Hematopoietic multipotent progenitor cell treated with erythropoietin and hydrocortisone succinate and interleukin-3 and kit ligand, for 15 days (in vitro differentiated cells): ENCODE measurements around the gene SCARF1.
"Not testable (repeated sequence)": the region's sequence is repeated elsewhere in the genome, so short reads cannot be mapped to it uniquely, and the experiment has no call there.

Experiments
- DNase-seq: peaks from one replicate; pipeline ENCODE4 v3.0.0-alpha.2; 2015; ENCODE audit warnings: low spot score

Gene SCARF1

DNA sequence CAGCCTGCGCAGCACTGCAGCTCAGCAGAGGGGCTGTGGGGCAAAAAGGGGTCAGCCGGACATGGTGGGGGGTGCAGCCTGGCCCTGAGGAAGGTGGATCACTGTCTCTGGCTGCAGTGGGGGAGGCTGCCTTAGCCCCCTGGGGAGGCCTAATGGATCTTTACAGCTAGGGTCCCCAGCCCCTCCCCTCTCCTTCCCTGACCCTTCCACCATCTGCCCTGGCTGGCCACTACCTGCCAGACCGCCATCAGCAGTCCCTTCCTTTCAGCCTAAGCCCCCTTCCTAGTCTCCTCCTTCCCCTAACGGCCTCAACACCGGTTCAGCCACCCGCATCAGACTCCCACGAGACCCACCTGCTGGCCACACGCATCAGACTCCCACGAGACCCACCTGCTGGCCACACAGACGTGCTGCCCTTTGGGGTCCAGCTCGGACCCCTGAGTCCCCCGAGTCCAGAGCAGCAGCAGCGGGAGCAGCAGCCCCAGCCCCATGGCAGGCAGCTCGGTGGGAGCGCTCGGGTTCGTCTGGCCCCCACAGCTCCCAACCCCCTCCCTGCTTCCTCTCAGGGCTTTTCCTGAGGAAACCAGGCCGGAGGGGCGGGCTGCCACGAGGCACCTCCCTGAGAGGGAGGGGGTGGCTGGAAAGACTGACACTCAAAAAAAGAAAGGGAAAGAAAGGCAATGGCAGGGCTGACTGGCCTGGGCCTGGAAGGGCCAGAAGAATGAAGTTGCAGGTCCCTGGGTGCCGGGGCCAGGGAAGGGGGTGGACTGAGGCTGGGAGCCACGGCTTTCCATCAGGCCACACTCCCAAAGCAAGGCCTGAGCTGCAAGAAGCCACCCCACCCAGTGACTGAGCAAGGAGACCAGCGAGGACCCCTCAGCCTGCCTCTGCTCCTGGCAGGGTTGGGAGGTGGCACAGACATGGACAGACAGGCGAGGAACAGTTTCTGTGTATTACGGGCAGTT lies at the start of gene SCARF1:
Gene SCARF1, minus strand, starts transcription at position 526 of the 965 bp plus-strand sequence. Its CDS starts 35 bp downstream, at position 491.
- DNase-seq = no peak

DNA sequence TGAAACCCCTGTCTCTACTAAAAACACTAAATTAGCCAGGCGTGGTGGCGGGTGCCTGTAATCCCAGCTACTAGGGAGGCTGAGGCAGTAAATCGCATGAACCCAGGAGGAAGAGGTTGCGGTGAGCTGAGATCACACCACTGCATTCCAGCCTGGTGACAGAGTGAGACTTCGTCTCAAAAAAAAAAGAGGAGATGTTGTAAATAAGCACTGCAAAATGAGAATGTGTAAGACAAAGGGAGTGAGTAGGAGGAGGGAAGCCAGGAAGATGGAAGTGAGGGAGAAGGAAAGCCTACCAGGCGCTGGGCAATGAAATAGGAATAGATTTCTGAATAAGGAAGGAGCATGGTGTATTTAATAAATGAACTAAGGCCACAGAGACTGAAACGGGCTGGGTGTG lies 47.8 kb upstream of the SCARF1 start:
- no peak for DNase-seq

GRCh38 chr17:1690544-1691221 lies 45.2 kb upstream of the SCARF1 start:
- DNase-seq = no peak

DNA sequence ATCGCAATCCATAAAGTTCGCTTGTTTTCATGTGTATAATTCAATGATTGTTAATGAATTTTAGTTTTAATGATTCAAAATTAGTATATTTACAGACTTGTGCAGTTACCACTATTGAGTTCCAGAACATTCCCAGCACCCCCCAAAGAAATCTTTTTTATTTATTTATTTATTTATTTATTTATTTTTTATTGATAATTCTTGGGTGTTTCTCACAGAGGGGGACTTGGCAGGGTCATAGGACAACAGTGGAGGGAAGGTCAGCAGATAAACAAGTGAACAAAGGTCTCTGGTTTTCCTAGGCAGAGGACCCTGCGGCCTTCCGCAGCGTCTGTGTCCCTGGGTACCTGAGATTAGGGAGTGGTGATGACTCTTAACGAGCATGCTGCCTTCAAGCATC lies 42.9 kb upstream of the SCARF1 start:
- DNase-seq = not testable (repeated sequence)

- DNase-seq = no peak
Observed at GRCh38 chr17:1686086-1686485, 40.6 kb upstream of the SCARF1 start.

GRCh38 chr17:1684378-1685189 lies 39.1 kb upstream of the SCARF1 start, which contains the start of gene PRPF8:
Gene PRPF8 (minus strand): TSS chr17:1684867. CDS start chr17:1684571, 296 bp downstream.
- peak; percentile 99 for DNase-seq

DNA sequence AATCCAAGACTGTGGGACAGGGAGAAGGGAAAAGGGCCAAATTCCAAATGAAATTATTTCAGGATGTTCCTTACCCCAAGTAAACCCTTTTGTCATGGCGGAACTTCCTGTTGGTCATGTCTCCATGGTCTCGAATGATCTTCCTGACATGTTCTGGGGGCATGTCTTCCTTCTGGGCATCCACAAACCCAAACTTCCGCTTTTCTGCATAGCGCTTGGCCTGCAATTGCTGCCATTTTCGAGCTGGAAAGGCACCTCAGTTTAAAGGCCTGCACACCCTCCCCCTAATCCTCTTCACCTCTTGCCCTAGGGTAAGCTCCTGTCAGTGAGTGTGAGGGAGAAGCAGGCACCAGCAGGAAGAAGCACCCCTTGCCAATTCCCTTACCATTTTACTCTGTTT lies 37.9 kb upstream of the SCARF1 start:
- no peak for DNase-seq

DNA sequence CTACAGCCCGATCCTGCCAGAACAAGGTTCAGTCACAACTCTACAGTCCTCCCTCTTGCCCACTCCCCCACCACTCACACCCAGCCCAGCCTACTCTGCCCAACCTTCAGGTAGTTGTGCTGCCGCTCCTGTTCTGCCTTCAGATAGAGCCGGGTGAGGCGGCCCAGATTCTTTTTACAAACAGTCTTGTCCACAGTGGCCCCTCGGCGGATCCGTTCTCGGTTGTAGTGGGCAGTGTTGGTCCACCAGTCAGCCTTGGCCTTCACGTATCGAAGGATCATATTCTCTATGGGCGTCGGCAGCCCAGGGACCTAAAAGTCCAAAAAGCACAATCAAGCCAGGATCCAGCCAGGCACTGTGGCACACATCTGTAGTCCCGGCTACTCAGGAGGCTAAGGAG lies 30.9 kb upstream of the SCARF1 start:
- DNase-seq = no peak

- DNase-seq = no peak
Observed at GRCh38 chr17:1673041-1673785, 27.7 kb upstream of the SCARF1 start.

DNA sequence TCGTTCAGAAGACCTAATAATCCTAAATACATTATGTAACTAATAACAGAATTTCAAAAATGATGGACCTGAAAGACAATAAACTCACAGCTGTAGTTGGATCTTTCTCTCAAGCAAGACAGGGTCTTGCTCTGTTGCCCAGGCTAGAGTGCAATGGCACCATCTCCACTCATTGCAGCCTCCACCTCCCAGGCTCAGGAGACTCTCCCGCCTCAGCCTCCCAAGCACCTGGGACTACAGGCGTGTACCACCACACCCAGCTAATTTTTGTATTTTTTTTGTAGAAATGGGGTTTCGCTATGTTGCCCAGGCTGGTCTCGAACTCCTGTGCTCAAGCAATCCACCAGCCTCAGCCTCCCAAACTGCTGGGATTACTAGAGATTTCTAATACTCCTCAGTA lies 18.4 kb upstream of the SCARF1 start:
- DNase-seq = not testable (repeated sequence)

DNA sequence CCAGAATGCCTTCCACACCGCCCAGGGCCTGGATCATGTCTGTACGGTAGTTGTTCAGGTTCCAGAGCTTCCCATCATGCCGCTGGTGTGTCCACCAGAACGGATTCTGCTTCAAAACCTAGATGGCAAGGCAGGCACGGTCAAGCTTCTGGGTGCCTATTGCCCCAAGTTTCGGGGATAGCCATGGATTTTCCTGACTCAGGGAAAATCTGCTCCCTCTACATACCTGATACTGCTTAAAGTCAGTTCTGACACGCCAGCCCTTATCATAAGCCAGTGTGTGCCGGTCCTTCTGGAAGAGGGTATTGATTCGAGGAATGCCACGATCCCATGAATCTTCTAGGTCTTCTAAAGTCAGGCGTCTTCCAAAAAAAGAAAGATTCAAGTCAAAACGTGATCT lies 15.5 kb upstream of the SCARF1 start:
- DNase-seq = no peak

GRCh38 chr17:1658100-1658499 lies 12.6 kb upstream of the SCARF1 start:
- DNase-seq = no peak

- no peak for DNase-seq
Observed at GRCh38 chr17:1653735-1654134, 8.2 kb upstream of the SCARF1 start.

DNA sequence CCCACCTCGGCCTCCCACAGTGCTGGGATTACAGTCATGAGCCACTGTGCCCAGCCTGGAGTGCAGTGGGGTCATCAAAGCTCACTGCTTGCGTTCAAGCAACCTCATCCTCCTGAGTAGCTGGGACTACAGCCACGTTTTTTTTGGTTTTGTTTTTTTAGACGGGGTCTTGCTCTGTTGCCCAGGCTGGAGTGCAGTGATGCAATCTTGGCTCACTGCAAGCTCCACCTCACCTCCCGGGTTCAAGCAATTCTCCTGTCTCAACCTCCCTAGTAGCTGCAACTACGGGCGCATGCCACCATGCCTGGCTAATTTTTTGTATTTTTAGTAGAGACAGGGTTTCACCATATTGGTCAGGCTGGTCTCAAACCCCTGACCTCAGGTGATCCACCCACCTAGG lies 7.3 kb upstream of the SCARF1 start:
- DNase-seq = not testable (repeated sequence)

GRCh38 chr17:1651559-1651844 lies 6.0 kb upstream of the SCARF1 start:
- DNase-seq = no peak

DNA sequence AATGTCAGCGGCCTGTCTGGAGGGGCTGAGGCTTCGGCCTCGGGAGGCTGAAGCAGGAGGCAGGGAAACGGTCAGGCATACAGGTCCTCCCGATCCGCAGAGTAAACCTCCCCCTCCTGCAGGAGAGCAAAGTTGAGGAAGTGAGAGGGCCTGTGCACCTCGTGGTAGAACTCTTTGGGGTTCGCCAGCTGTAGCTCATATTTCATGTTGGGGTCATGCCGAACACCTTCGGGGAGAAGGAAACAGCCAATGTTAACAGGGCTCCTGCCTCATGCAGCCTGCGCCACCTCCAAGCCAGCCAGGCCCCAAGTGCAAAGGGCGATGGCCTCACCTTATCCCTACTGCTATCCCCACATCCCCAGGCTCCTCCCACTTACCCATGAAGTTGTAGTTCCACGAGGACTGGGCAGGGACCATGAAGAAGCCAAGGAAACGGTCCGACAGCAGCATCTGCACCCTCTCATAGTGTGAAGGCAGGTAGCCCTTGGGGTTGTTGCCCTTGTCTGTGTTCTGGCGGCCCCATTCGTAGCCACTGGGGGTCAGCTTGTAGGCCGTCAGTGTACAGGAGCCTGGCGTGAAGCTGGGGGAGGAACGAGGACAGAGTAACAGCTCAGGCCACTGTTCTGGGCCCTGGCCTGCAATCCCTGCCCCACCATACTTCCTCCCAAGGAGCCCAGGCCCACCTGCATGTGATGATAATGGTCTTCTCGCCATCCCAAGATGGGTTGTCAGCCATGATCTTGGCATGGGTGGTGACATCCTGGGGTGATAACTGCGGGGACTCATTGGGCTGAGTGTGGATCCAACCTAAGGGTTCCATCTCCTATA lies 5.4 kb upstream of the SCARF1 start:
- DNase-seq = no peak

- DNase-seq = peak; percentile 95
Observed at GRCh38 chr17:1649844-1650501, 4.4 kb upstream of the SCARF1 start, which contains the start of gene RILP. Gene RILP (minus strand): TSS chr17:1649866. CDS start chr17:1649804, 62 bp downstream.

GRCh38 chr17:1648963-1649843 lies 3.7 kb upstream of the SCARF1 start:
- DNase-seq = peak; percentile 97
